ENCODE results near the gene CCDC177. TPM values are rescaled to one million over a fixed set of nuclear protein-coding genes. Genes with fewer than 3 reads are reported as not detected.

CCDC177 gene
- total RNA-seq, 1 experiment from 2014 or later = 2.1 TPM

- no peaks in the 10 kb centered on the region for H3K9me3 Mint-ChIP-seq
- no peak for TF ChIP-seq NR1H2 (CRISPR knock-in tag; IDR thresholded peaks at IDR 0.05)
- TF ChIP-seq ZNF416 (CRISPR knock-in tag; IDR thresholded peaks at IDR 0.05) = no peak
- TF ChIP-seq FOXP1 (CRISPR knock-in tag; IDR thresholded peaks at IDR 0.05; ENCODE audit: borderline replicate concordance) = no peak
- POLR2A ChIA-PET = no interaction called here
- H3K27ac Mint-ChIP-seq = no peak overlapping the region
- H3K4me3 Mint-ChIP-seq = no peak overlapping the region
- H3K4me1 Mint-ChIP-seq = peaks cover 4% of the 10 kb centered on the region
- DNase-seq (ENCODE audit: low spot score) = no peak
- H3K27me3 Mint-ChIP-seq (ENCODE audit: low read depth) = no peaks in the 10 kb centered on the region
- no peak for ATAC-seq
- CTCF ChIA-PET = no interaction called here
- H3K36me3 Mint-ChIP-seq = no peaks in the 10 kb centered on the region
Measured at GRCh38 chr14:69587389-69587788, 12.7 kb upstream of the CCDC177 start.

GRCh38 chr14:69586404-69586803, 11.7 kb upstream of the CCDC177 start:
- Mint-ChIP-seq H3K9me3 (no peaks in the 10 kb centered on the region), H3K27ac (no peak overlapping the region), H3K27me3 (ENCODE audit: low read depth) (no peaks in the 10 kb centered on the region), H3K36me3 (no peaks in the 10 kb centered on the region), H3K4me3 (no peak overlapping the region), H3K4me1 (peaks cover 4% of the 10 kb centered on the region)
- CTCF ChIA-PET = interaction anchor here (1.9 to 2.0 kb wide), 2 partner anchors 51 to 141 kb away, joined by 9 to 25 read pairs; no protein-coding TSS in a partner anchor
- TF ChIP-seq, protein P1, sequence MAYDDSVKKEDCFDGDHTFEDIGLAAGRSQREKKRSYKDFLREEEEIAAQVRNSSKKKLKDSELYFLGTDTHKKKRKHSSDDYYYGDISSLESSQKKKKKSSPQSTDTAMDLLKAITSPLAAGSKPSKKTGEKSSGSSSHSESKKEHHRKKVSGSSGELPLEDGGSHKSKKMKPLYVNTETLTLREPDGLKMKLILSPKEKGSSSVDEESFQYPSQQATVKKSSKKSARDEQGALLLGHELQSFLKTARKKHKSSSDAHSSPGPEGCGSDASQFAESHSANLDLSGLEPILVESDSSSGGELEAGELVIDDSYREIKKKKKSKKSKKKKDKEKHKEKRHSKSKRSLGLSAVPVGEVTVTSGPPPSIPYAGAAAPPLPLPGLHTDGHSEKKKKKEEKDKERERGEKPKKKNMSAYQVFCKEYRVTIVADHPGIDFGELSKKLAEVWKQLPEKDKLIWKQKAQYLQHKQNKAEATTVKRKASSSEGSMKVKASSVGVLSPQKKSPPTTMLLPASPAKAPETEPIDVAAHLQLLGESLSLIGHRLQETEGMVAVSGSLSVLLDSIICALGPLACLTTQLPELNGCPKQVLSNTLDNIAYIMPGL (CRISPR knock-in tag; IDR thresholded peaks at IDR 0.05) = no peak
- TF ChIP-seq, protein P2, sequence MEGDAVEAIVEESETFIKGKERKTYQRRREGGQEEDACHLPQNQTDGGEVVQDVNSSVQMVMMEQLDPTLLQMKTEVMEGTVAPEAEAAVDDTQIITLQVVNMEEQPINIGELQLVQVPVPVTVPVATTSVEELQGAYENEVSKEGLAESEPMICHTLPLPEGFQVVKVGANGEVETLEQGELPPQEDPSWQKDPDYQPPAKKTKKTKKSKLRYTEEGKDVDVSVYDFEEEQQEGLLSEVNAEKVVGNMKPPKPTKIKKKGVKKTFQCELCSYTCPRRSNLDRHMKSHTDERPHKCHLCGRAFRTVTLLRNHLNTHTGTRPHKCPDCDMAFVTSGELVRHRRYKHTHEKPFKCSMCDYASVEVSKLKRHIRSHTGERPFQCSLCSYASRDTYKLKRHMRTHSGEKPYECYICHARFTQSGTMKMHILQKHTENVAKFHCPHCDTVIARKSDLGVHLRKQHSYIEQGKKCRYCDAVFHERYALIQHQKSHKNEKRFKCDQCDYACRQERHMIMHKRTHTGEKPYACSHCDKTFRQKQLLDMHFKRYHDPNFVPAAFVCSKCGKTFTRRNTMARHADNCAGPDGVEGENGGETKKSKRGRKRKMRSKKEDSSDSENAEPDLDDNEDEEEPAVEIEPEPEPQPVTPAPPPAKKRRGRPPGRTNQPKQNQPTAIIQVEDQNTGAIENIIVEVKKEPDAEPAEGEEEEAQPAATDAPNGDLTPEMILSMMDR (IDR thresholded peaks at IDR 0.05) = no peak
- TF ChIP-seq NR1H2 (CRISPR knock-in tag; IDR thresholded peaks at IDR 0.05) = no peak
- TF ChIP-seq ZNF263 (CRISPR knock-in tag; IDR thresholded peaks at IDR 0.05; ENCODE audit: low read depth) = no peak
- no peak for TF ChIP-seq ELF4 (CRISPR knock-in tag; IDR thresholded peaks at IDR 0.05; ENCODE audit: low read depth)
- TF ChIP-seq AFF4 (CRISPR knock-in tag; IDR thresholded peaks at IDR 0.05; ENCODE audit: borderline replicate concordance) = no peak
- TF ChIP-seq ZNF219 (CRISPR knock-in tag; IDR thresholded peaks at IDR 0.05; ENCODE audit: borderline replicate concordance) = no peak
- no peak for DNase-seq (ENCODE audit: low spot score)
- ATAC-seq = no peak
- POLR2A ChIA-PET = no interaction called here

- H3K27me3 Mint-ChIP-seq (ENCODE audit: low read depth) = no peaks in the 10 kb centered on the region
- no peak overlapping the region for H3K4me3 Mint-ChIP-seq
- no peaks in the 10 kb centered on the region for H3K36me3 Mint-ChIP-seq
- no peak overlapping the region for H3K27ac Mint-ChIP-seq
- CTCF ChIA-PET = interaction anchor here (0.6 to 2.0 kb wide), 35 partner anchors 10 to 295 kb away, joined by 3 to 25 read pairs (median 4); partner anchors contain the start of genes CCDC177, SMOC1, SRSF5 and SUSD6
- POLR2A ChIA-PET = no interaction called here
- no peaks in the 10 kb centered on the region for H3K9me3 Mint-ChIP-seq
- no peak for ATAC-seq
- no peak for DNase-seq (ENCODE audit: low spot score)
- peaks cover 10% of the 10 kb centered on the region for H3K4me1 Mint-ChIP-seq
- TF ChIP-seq OVOL2 (CRISPR knock-in tag; IDR thresholded peaks at IDR 0.05; ENCODE audit: borderline replicate concordance) (no peak), ZNF138 (CRISPR knock-in tag; conservative IDR thresholded peaks at IDR 0.05) (no peak), ATF2 (CRISPR knock-in tag; IDR thresholded peaks at IDR 0.05; ENCODE audit: borderline replicate concordance, low read depth) (no peak), CBFB (CRISPR knock-in tag; IDR thresholded peaks at IDR 0.05; ENCODE audit: low read depth) (no peak), FOXP1 (CRISPR knock-in tag; IDR thresholded peaks at IDR 0.05; ENCODE audit: borderline replicate concordance) (no peak), TCF7 (CRISPR knock-in tag; IDR thresholded peaks at IDR 0.05; ENCODE audit: low read depth) (no peak), FOXJ3 (CRISPR knock-in tag; IDR thresholded peaks at IDR 0.05; ENCODE audit: borderline replicate concordance) (no peak)
- TF ChIP-seq, protein P3, sequence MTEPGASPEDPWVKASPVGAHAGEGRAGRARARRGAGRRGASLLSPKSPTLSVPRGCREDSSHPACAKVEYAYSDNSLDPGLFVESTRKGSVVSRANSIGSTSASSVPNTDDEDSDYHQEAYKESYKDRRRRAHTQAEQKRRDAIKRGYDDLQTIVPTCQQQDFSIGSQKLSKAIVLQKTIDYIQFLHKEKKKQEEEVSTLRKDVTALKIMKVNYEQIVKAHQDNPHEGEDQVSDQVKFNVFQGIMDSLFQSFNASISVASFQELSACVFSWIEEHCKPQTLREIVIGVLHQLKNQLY (CRISPR knock-in tag; IDR thresholded peaks at IDR 0.05) = no peak
- TF ChIP-seq, protein P2 (IDR thresholded peaks at IDR 0.05) = no peak
- TF ChIP-seq, protein P4, sequence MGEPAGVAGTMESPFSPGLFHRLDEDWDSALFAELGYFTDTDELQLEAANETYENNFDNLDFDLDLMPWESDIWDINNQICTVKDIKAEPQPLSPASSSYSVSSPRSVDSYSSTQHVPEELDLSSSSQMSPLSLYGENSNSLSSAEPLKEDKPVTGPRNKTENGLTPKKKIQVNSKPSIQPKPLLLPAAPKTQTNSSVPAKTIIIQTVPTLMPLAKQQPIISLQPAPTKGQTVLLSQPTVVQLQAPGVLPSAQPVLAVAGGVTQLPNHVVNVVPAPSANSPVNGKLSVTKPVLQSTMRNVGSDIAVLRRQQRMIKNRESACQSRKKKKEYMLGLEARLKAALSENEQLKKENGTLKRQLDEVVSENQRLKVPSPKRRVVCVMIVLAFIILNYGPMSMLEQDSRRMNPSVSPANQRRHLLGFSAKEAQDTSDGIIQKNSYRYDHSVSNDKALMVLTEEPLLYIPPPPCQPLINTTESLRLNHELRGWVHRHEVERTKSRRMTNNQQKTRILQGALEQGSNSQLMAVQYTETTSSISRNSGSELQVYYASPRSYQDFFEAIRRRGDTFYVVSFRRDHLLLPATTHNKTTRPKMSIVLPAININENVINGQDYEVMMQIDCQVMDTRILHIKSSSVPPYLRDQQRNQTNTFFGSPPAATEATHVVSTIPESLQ (CRISPR knock-in tag; IDR thresholded peaks at IDR 0.05) = no peak
Measured at GRCh38 chr14:69584389-69584788, 9.7 kb upstream of the CCDC177 start.
